NCI-H748 (cell line): ENCODE data around the gene SPTAN1.
"Not testable (repeated sequence)": the region's sequence is repeated elsewhere in the genome, so short reads cannot be mapped to it uniquely, and the experiment has no call there.

ENCODE experiments used
- DNase-seq: peaks from one replicate; lab custom pipeline; 2025; ENCODE audit not compliant: unreplicated experiment; lab: John Stamatoyannopoulos, UW

Gene SPTAN1

DNA sequence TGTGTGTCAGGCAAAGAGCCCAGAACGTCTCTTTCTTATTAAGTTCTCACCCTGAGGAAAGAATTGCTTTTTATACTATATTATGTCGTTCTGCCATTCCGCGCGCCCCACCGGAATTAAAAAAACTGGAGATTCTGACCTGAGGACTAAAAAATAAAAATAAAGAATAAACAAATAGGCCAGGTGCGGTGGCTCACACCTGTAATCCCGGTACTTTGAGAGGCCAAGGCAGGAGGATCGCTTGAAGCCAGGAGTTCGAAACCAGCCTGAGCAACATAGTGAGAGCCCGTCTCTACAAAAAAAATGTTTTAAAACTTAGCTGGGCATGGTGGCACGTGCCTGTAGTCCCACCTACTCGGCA, 104.9 kb downstream of the SPTAN1 start:
- no peak for DNase-seq

- DNase-seq, result no peak
Measured at GRCh38 chr9:128657796-128658195, 105.4 kb downstream of the SPTAN1 start.

- DNase-seq, result not testable (repeated sequence)
Measured at GRCh38 chr9:128666481-128666941, 114.1 kb downstream of the SPTAN1 start.

DNA sequence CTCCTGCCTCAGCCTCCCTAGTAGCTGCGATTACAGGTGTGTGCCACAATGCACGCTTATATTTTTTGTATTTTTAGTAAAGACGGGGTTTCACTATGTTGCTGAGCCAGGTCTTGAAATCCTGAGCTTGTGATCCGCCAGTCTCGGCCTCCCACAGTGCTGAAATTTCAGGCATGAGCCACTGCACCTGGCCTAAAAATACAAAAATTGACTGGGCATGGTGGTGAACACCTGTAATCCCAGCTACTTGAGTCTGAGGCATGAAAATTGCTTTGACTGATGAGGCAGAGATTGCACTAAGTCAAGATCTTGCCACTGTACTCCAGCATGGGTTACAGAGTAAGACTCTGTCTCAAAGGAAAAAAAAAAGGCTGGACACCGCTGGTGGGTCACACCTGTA, 117.4 kb downstream of the SPTAN1 start:
- no peak for DNase-seq

- no peak for DNase-seq
Measured at GRCh38 chr9:128675382-128675781, 123.0 kb downstream of the SPTAN1 start.

DNA sequence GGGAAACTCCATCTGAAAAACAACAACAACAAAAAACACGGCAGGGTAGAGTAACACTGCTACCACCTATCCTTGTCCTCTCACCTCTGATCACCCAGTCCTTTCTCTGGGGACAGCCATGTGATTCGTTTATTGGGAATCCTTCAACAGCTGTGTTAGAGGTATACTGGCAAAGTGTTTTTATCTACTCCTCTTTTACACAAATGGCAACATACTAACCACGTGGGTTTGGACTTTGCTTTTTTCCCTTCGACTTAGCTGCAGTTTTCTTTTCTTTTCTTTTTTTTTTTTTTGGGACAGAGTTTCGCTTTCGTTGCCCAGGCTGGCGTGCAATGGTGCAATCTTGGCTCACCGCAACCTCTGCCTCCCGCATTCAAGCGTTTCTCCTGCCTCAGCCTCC, 125.4 kb downstream of the SPTAN1 start:
- DNase-seq, result no peak
